Hematopoietic multipotent progenitor cell treated with erythropoietin and hydrocortisone succinate and interleukin-3 and kit ligand, for 6 days (in vitro differentiated cells): ENCODE data around the gene SORD.
"Not testable (repeated sequence)": the region's sequence is repeated elsewhere in the genome, so short reads cannot be mapped to it uniquely, and the experiment has no call there.

ENCODE experiments used
- DNase-seq: peaks from one replicate; pipeline ENCODE4 v3.0.0-alpha.2; 2015

The SORD gene

DNA sequence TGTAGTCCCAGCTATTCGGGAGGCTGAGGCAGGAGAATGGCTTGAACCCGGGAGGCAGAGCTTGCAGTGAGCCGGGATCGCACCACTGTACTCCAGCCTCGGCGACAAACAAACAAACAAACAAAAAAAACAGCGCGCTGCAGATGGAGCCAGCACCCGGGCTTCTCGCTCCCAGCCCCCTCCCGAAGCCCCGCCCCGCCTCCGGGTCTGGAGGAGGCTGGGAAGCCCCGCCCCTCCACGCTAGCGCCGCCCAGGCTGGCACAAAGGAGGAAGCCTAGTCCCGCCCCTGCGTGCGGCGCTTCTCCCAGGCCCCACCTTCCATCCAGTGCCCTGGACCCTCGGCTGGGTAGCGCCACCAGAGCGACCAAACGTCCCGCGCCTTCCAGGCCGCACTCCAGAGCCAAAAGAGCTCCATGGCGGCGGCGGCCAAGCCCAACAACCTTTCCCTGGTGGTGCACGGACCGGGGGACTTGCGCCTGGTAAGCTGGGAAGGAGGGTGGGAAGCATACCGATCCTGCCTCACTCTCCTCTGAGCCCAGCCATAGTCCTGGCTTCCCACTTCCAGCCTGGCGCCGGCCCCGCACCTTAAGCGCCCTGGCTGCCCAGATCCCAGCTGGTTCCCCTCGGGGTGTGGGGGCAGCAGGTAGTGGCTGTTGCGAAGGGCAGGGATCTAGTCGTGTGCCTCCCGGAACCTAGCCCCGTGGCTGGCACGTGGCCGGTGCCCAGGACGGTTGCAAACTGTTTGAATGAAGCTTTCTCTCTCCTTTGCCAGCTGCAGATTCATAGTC, at the start of gene SORD:
Gene SORD, plus strand, starts transcription at position 325 of the 788 bp plus-strand sequence. Its CDS starts 89 bp downstream, at position 414.
- DNase-seq = peak; percentile 97

DNA sequence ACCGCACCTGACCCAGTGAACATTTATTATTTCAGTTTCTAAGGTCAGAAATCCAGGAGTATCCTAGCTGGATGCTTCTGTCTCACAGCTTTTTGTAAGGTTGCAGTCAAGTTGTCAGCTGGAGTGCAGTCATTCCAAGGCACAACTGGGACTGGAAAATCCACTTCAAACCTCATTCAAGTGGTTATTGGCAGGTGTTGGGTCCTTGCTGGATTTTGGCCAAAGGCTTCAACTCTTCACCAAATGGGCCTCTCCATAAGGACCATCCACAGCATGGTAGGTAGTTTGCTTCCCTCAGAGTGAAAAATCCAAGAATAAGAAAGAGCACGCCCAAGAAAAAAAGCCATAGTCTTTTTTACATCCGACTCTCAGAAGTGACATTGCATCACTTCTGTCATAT, 46.8 kb upstream of the SORD start:
- not testable (repeated sequence) for DNase-seq

DNA sequence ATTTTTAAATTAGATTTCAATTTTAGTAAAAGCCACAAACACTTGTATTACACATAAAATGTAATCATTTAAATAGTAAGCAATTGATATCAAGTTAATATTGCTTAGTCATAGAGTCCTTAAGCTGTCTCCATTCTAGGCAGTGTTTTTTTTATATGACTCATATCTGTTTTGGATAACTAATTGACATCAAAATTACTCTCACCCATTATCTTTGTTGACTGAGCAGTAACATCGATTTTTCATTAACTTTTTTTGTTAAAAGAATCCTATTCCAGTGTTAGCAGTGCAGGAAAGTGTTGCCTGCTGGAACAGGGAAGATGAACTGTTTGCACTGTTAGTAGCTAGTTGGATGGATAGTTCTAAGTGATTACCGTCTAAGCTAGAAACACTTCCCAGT, 45.2 kb upstream of the SORD start:
- not testable (repeated sequence) for DNase-seq

DNA sequence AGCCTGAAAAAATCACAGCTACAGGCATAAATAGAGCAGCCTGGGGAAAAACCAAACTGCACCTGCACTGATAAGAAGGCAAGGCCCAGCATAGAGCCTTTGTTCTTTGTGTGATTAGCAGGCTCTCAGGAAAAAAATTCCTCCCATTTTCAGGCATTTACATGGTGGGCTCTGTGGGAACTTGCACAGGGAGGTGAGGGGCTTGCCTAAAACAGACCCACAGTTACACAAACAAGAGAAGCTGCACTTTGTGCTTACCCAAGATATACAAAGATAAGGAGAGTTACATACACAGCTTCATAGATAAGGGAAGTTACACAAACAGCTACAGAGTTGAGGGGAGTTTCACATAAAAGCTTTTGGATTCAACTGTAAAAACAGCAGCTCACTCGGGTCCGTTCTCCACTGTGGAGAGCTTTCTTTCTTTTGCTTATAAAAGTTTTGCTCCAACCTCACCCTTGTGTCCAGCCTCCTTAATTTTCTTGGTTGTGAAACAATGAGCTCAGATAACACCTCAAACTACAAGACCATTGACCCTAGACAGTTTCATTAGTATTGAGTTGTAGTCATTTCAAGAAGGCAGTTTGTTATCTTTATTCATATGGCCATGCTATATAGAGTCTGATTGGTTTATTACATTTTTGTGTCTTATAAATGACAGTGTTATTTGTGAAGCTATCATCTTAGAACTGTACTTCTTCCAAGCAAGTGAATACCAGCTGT, 43.2 kb upstream of the SORD start:
- DNase-seq = peak; percentile 17

DNA sequence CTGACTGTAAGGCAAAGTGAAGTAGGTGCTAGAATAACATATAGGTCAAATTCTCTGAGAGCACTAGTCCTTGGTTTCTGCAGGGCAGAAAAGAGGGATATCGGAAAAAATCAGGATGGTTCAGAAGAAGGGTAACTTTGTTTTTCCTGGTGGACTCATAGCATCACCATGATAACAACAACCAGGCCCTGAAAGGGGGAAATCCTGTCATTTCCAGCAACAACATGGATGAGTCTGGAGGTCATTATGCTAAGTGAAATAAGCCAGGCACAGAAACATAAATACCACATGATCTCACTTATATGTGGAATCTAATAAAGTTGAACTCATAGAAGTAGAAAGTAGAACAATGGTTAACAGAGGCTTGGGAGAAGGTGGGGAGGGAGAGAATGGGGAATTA, 38.9 kb upstream of the SORD start:
- DNase-seq = not testable (repeated sequence)

GRCh38 chr15:44986346-44987055, 36.5 kb upstream of the SORD start:
- not testable (repeated sequence) for DNase-seq

GRCh38 chr15:44987711-44988110, 35.3 kb upstream of the SORD start:
- DNase-seq = not testable (repeated sequence)

DNA sequence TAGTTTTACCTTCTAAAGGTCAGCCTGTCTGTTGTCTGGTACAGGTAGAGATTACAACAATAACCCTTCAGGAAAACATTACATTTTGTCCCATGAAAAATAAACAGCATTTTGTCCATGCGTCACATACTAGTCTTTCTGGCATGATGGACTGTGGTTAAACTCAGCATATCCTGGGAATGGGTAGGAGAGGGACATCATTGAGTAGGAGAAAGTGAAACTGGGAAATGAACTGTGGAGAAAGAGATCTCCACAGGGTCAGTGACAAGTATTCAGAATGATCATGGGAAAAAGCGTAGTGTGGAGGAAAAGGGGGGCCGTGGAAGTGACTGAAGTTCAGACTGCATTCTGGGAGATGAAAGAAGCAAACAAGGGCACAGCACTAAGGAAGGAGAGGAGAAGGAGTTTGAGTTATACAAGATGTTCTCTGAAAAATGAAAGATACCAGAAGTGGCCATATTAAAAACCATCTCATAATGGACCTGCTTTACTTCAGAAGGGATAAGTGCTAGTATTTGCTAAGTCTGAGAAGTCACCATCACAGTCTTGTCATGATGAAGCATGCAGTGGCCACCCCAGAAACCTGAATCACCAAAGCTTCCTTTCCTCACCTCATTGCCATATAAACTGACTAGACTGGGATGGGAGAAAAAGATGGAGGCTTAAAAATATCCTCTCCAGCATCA, 34.7 kb upstream of the SORD start:
- not testable (repeated sequence) for DNase-seq

DNA sequence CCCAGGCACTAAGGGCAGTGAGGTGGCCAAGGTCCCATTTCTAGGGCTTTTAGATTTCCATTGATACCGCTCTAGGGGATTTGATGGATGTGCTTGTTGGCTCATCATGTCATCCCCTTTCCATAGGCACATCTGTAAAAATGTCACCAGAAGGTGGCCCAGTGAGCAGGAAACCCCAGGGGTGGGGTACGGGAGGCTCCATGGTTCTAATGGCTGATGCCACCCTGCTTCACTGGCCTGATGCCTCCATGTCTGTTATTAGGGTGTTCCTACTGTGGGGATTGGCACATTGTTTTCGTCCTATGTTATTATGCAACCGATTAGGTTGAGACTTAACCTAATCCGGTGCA, 34.1 kb upstream of the SORD start:
- peak; percentile 26 for DNase-seq

DNA sequence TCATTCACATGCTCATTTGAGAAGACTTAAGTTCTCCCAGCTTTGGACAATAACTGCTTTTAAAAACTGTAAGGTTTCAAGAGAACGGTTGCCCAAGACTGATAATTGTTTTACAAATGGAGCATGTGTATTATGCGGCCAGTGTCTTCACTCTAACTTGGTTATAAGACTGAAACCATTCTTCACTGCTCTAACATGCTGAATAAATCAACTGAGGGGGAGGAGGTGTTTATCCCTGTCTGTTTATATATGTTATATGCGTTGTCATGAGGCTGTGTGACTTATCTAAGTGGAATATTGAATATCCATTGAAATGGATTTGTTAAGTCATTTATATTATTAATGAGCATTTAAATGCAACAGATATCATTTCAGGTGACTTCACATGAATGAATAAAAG, 25.4 kb upstream of the SORD start:
- DNase-seq = not testable (repeated sequence)

- no peak for DNase-seq
Observed at GRCh38 chr15:44999105-44999504, 23.9 kb upstream of the SORD start.

DNA sequence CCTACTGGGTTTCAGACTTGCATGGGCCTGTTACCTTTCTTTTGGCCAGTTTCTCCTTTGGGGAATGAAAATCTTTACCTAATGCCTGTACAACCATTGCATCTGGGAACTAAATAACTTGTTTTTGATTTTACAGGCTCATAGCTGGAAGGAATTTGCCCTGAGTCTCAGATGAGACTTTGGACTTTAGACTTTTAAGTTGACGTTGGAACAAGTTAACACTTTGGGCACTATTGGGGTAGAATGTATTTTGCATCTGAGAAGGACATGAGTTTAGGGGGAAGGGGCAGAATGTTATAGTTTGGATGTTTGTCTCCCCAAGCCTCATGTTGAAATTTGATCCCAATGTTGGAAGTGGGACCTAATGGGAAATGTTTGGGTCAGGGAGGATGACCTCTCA, 21.8 kb upstream of the SORD start:
- not testable (repeated sequence) for DNase-seq

DNA sequence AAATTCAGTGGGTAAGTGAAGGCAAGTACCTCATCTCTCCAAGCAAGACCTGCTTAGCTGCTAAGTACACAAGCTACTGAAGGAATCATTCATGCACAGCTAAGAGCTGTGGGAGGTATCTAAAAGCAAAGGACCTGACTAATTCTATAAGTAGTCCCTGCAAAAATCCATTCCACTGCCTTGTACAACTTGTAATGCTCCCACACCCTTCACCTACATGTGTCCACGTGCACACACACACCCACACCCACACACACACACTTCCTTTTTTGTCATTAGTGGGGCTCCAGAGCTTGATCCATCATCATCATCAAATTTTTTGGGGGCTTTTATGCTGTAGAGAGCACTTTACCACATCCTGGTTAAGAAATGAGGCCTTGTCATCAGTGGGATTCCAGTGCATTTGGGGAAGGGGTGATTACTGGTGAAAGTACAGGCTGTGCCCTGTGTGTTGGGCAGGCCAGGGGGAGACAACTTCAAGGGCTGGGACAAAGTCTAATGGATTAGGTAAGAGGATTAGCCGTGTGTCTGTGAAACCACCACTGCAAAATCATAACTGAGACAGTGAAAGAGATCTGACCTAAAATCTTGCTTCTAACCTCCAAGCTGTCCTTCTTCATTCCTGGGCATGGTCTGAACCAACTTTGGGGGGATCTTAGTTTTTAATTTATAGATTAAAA, 19.1 kb upstream of the SORD start:
- not testable (repeated sequence) for DNase-seq

DNA sequence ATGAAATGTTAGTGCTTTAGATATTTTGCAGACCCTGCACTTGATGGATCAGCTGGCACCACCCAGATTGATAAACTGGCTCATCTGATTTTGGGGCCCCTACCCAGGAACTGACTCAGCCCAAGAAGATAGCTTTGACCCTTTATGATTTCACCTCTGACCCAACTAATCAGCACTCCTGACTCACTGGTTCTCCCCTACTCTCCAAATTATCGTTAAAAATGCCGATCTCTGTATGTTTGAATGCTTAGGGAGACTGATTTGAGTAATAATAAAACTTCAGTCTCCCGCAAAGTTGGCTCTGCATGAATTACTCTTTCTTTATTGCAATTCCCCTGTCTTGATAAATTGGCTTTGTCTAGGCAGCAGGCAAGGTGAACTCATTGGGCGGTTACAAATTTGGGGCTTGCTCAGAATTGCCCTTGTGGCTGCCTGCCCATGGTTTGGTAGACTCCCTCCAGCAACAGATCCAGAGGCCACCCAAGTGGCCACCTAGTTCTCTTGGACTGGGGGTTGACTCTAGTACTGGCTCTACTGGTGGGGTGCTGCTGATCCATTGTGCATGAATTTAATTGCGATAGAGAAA, 18.3 kb upstream of the SORD start:
- not testable (repeated sequence) for DNase-seq

DNA sequence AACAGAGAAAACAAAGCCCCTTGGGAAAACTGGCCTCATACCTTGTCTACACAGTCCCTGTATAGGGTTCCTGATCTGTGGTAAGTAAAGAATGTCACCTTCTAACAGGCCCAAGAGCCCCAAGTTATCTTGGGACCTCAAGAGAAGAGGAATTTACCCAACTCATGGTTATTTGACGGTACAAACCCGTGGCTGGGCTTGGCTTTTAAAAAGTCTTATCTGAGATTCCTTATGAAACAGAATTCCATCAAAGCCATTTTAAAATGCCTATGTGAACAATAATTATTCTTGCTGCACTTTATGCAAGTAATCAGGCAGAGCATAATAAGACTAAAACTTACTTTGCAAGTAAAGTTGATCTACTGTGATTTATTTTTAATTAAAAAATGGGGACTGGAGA, 13.9 kb upstream of the SORD start:
- DNase-seq = no peak

DNA sequence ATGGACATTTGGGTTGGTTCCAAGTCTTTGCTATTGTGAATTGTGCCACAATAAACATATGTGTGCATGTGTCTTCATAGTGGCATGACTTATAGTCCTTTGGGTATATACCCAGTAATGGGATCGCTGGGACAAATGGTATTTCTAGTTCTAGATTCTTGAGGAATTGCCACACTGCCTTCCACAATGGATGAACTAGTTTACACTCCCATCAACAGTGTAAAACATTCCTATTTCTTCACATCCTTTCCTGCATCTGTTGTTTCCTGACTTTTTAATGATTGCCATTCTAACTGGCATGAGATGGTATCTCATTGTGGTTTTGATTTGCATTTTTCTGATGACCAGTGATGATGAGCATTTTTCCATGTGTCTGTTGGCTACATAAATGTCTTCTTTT, 7.9 kb upstream of the SORD start:
- not testable (repeated sequence) for DNase-seq

DNA sequence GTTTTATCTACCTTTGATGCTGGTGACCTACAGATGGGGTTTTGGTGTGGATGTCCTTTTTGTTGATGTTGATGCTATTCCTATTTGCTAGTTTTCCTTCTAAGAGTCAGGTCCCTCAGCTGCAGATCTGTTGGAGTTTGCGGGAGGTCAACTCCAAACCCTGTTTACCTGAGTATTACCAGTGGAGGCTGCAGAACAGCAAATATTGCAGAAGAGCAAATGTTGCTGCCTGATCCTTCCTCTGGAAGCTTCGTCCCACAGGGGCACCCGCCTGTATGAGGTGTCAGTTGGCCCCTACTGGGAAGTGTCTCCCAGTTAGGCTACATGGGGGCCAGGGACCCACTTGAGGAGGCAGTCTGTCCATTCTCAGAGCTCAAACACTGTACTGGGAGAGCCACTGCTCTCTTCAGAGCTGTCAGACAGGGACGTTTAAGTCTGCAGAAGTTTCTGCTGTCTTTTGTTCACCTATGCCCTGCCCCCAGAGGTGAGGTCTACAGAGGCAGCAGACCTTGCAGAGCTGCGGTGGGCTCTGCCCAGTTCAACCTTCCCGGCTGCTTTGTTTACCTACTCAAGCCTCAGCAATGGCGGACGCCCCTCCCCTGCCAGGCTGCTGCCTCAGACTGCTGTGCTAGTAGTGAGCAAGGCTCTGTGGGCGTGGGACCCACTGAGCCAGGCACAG, 2.6 kb upstream of the SORD start:
- DNase-seq = not testable (repeated sequence)

- not testable (repeated sequence) for DNase-seq
Observed at GRCh38 chr15:45020901-45021259, 2.1 kb upstream of the SORD start.

- peak; percentile 53 for DNase-seq
Observed at GRCh38 chr15:45021348-45021747, 1.6 kb upstream of the SORD start.

DNA sequence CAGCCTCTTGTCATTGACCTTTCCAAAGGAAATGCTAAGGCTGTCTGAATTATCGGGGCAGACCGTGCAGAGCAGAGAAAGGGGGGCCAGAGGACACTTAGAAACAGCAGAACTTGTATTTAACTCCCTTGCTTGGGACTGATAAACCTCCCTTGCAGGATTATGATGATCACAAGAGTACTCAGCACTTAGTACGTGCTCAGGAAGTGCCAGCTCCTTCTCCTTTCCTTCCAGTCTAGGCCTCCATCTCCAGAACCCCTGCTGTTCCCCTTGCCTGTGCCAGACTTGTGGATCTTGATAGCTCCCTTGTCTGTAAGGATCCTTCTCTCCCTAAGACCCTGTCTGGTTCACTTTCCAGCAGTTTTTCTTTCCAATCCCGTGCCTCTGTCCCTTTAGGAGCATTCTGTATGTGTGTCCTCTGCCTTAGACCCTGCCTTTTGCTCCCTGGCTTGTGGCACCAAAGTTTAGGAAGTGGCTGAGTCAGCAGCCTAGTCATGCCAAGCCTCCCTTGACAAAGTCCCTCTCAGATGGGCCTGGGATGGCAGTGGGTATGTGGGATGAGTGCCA, 747 bp downstream of the SORD start:
- no peak for DNase-seq

- DNase-seq = peak; percentile 44
Observed at GRCh38 chr15:45024649-45025048, 1.7 kb downstream of the SORD start.
